Activated T-helper 1 cell treated with anti-CD3 and anti-CD28 coated beads, Interleukin-12 subunit alpha, Interleukin-12 subunit beta, Interleukin-2, Interleukin-4 antibody, amounts not matched to agents 30 ng/mL and 10 ng/mL and 1 ng/mL, durations not matched to agents 14 hours and 24 hours and 36 hours (primary cell): ENCODE measurements around the gene FAM168B. TPM values are rescaled to one million over a fixed set of nuclear protein-coding genes. Genes with fewer than 3 reads are reported as not detected.

Experiments used
- DNase-seq: peaks from one replicate; pipeline ENCODE4 v3.0.0; 2021; ENCODE audit warnings: low spot score
- H3K27ac Mint-ChIP-seq: one replicate; pipeline ENCODE4 v1.8.0; 2021; ENCODE audit warnings: mild to moderate bottlenecking, mixed read lengths
- H3K27me3 Mint-ChIP-seq: one replicate; pipeline ENCODE4 v1.8.0; 2022; ENCODE audit warnings: mild to moderate bottlenecking, moderate library complexity, mixed read lengths; ENCODE audit not compliant: insufficient read depth
- H3K36me3 Mint-ChIP-seq: one replicate; pipeline ENCODE4 v1.8.0; 2021; ENCODE audit warnings: low read depth, mixed read lengths
- H3K4me1 Mint-ChIP-seq: one replicate; pipeline ENCODE4 v1.8.0; 2021; ENCODE audit warnings: low read depth, mixed read lengths
- H3K4me3 Mint-ChIP-seq: one replicate; pipeline ENCODE4 v1.8.0; 2021; ENCODE audit warnings: mild to moderate bottlenecking, moderate library complexity, mixed read lengths
- H3K9me3 Mint-ChIP-seq: one replicate; pipeline ENCODE4 v1.8.0; 2021; ENCODE audit warnings: mixed read lengths
- intact Hi-C: fragments of 100-400 bp; cut with micrococcal nuclease; formaldehyde crosslinking; loops from one replicate; pipeline ENCODE4 v1.15.1; 2024
- total RNA-seq: library from RNA; stranded (reverse); gene quantifications from 2 replicates; pipeline ENCODE4 v1.2.3, GENCODE V29; 2022

The FAM168B gene
- total RNA-seq, 1 donor from 2014 or later, result 79.0 TPM

- intact Hi-C loops, result no loop called here
- peaks cover 21% of the 10 kb centered on the region for H3K4me1 Mint-ChIP-seq
- H3K27me3 Mint-ChIP-seq, result peaks cover 17% of the 10 kb centered on the region
- no peaks in the 10 kb centered on the region for H3K9me3 Mint-ChIP-seq
- H3K4me3 Mint-ChIP-seq, result no peak overlapping the region
- H3K27ac Mint-ChIP-seq, result no peak overlapping the region
- H3K36me3 Mint-ChIP-seq, result no peaks in the 10 kb centered on the region
- no peak for DNase-seq
These were observed 84.3 kb downstream of the FAM168B start for GRCh38 chr2:131008967-131009366.

GRCh38 chr2:131006561-131006960, 86.7 kb downstream of the FAM168B start:
- H3K9me3 Mint-ChIP-seq, result no peaks in the 10 kb centered on the region
- H3K27me3 Mint-ChIP-seq, result peaks cover 16% of the 10 kb centered on the region
- no peak for DNase-seq
- intact Hi-C loops, result no loop called here
- no peak overlapping the region for H3K4me3 Mint-ChIP-seq
- H3K36me3 Mint-ChIP-seq, result no peaks in the 10 kb centered on the region
- peaks cover 21% of the 10 kb centered on the region for H3K4me1 Mint-ChIP-seq
- H3K27ac Mint-ChIP-seq, result no peak overlapping the region

- Mint-ChIP-seq H3K27me3 (peaks cover 14% of the 10 kb centered on the region), H3K4me3 (no peak overlapping the region), H3K4me1 (peaks cover 15% of the 10 kb centered on the region), H3K36me3 (no peaks in the 10 kb centered on the region), H3K9me3 (no peaks in the 10 kb centered on the region), H3K27ac (no peak overlapping the region)
- intact Hi-C loops, result no loop called here
- DNase-seq, result no peak
These were observed 87.9 kb downstream of the FAM168B start for GRCh38 chr2:131005216-131005935.

- Mint-ChIP-seq H3K27ac (no peak overlapping the region), H3K4me3 (no peak overlapping the region), H3K27me3 (peaks cover 9% of the 10 kb centered on the region), H3K4me1 (peaks cover 8% of the 10 kb centered on the region), H3K9me3 (no peaks in the 10 kb centered on the region), H3K36me3 (no peaks in the 10 kb centered on the region)
- DNase-seq, result no peak
- intact Hi-C loops, result no loop called here
These were observed 88.6 kb downstream of the FAM168B start for GRCh38 chr2:131004446-131005209.

GRCh38 chr2:130998561-130998960, 94.7 kb downstream of the FAM168B start:
- DNase-seq, result no peak
- H3K4me3 Mint-ChIP-seq, result no peak overlapping the region
- no peak overlapping the region for H3K27ac Mint-ChIP-seq
- H3K9me3 Mint-ChIP-seq, result no peaks in the 10 kb centered on the region
- H3K27me3 Mint-ChIP-seq, result peaks cover 17% of the 10 kb centered on the region
- intact Hi-C loops, result no loop called here
- no peaks in the 10 kb centered on the region for H3K36me3 Mint-ChIP-seq
- no peaks in the 10 kb centered on the region for H3K4me1 Mint-ChIP-seq

Other genes starting within 250 kb of the FAM168B start
- 72.5 and 73.9 TPM in 2 replicates for gene PLEKHB2, start 11.9 kb upstream of the FAM168B start, total RNA-seq
- gene POTEE, start 116.1 kb upstream of the FAM168B start, total RNA-seq, result 0.67 and 1.1 TPM in 2 replicates